GM19238 (cell line): Measurements from ENCODE around the gene OASL.
A peak's percentile ranks its signal among the peaks of the same experiment; 100 is the strongest.
"Not testable (repeated sequence)": the region's sequence is repeated elsewhere in the genome, so short reads cannot be mapped to it uniquely, and the experiment has no call there.

Experiments
- DNase-seq: peaks from one replicate; pipeline ENCODE4 v3.0.0; 2011; ENCODE audit warnings: low spot score; ENCODE audit not compliant: insufficient read length

The OASL gene, protein sequence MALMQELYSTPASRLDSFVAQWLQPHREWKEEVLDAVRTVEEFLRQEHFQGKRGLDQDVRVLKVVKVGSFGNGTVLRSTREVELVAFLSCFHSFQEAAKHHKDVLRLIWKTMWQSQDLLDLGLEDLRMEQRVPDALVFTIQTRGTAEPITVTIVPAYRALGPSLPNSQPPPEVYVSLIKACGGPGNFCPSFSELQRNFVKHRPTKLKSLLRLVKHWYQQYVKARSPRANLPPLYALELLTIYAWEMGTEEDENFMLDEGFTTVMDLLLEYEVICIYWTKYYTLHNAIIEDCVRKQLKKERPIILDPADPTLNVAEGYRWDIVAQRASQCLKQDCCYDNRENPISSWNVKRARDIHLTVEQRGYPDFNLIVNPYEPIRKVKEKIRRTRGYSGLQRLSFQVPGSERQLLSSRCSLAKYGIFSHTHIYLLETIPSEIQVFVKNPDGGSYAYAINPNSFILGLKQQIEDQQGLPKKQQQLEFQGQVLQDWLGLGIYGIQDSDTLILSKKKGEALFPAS

DNA sequence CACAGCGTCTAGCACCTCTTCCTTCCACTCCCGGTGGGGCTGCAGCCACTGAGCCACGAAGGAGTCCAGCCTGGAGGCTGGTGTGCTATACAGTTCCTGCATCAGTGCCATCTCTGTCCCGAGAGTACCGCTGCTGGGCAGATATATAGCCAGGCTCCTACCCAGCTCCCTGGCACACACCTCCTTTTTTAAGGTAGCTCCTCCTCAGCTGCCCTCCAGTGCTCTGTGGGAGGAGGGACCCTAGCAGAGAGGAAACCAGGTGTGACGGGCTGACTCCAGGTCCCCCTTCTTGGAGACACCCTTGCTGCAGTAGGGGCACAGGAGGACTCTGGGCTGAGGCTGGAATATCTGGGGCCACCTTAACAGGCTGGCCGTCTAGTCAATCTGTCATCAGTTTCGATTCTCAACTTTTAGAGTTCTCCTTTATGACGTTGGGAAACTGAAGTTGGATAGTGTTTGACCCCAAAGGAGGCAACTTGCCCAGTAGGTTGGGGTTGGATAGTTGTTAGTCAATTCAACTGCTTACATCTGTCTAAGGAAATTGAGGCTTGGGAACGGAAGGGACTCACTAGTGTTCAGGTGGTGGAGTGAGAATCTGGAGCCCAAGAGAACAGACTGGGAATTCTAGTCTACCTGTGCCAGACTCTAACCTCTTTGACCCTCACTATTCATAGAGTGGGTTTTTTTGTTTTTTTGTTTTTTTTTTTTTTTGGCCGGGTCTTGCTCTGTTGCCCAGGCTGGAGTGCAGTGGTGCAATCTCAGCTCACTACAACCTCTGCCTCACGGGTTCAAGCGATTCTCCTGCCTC is at the start of gene OASL:
Gene OASL, minus strand, starts transcription at position 386 of the 808 bp plus-strand sequence. Its CDS starts 275 bp downstream, at position 111.
- DNase-seq = peak; percentile 59

DNA sequence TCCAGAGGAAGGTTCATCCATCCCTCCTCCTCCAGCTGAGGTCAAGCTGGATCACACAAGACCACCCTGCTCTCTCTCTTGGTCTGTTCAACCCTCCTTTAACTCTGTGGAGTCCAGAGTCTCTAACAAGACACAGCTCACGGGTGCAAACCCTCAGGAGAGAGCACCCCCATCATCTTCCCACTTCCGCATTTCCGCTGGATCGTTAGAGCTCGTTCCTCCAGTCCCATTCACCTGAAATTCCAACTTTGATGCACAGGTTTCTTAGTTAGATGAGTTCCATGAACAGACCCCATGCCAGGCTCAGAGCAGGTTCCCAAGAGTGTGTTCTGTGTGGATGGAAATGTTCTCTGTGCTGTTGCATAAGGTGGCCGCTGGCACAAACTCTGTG is 49.1 kb upstream of the OASL start:
- DNase-seq = no peak

DNA sequence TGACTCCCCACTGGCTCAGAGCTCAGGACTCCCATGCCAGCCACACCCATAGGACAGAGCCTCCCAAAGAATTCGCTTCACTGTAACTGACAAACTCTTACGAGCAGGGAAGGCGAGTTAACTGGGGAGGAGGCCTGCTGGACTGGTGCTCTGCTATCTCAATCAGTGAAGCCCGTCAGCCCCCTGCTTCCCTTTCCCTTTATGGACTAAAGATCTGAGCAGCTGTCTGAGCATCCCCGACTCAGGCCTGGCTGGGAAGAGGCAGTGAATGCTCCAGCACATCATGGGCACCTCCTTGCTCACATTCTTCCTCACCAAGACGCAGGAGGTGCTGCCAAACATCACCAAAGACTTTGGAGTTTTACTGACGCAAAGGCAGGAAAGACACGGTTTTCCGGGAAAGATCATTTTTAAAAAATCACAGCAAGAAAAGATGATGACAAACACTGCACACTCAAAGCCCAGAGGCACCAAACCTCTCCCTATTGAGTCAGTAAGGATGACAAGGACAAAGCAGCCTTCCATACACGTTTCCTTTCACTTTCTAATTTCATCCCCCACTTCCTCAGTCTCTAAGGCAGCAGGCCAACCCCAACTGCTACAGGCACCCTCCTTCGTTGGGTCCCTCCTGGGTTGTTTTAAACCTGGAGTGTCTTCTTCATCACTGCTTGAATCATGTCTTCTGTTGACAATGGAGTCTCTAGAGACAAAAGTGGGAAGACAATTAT is 48.6 kb upstream of the OASL start:
- no peak for DNase-seq

DNA sequence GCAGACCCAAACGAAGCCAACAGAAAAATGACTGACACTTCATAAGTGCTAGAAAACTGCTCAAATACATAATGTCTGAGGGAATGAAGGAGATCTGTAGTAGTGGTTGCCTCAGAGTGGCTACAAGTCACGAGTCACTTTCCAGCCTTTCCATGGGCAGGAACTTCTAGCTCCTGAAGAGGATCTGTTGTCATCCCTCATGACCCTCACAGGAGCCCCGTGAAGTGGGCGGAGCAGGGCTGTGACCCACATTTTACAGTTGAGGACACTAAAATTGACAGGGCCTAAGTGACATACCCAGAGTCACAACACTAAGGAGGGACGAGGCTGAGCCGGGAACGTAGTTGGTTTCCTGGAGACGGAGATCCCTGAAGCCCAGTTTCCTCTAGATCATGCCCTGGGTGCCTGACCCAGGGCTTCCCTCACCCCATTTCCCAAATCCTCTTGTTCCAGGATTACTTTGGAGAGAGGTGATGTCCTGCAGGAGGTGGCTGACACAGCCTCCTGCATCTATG is 47.8 kb upstream of the OASL start:
- DNase-seq = no peak

DNA sequence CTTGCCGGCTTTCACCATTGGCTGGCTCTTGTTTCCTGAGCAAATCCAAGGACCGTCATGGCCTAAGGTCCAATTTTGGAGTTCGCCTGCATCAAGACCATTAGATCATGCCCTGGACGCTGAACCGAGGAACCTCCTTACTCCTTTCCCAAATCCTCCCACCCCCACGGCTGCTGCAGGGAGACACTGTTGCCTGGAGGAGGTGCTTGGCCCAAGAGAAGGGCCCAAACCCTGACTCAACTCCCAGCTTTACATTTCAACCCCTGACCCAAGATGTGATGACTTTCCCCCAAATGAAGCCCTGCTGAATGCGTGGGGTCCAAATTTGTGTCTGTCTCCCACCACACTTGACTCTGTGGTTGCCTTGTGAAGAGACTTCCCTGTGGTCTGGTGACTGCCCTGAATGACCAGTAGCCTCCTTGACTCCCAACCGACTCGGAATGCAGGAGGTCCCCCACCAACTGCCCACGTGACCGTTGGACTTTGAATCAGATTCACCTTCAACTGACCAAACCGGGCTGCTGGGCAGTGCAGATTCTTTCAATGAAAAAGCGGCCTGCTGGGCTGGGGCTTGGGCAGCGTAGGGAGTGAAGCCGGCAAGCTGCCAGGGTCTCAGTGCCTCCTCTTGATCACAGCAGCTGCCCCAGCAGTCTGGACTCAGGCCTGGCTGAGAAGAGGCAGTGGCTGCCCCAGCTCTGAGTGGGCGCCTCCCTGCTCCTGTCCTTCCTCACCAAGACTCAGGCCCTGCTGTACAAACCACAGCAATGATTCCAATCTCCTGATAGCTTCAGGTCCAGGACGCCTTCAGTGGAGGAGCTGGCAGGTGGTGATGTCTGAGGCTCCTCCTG is 46.7 kb upstream of the OASL start:
- no peak for DNase-seq

DNA sequence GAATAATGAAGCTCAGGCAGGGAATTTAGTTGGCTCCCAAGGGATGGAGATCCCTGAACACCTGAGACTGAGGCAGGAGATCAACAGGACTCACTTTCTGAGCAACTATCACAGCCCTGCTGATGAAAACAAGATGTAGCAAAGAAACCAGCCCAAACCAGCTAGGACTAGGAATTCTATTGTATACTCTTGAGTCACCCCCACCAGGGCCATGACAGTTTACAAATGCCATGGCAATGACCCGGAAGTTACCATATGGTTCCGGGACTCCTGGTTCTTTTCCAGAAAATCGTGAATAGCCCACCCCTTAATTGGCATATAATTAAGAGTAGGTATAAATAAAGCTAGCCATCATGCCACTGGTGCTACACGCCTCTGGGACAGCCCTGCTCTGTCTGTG is 46.0 kb upstream of the OASL start:
- DNase-seq = no peak

DNA sequence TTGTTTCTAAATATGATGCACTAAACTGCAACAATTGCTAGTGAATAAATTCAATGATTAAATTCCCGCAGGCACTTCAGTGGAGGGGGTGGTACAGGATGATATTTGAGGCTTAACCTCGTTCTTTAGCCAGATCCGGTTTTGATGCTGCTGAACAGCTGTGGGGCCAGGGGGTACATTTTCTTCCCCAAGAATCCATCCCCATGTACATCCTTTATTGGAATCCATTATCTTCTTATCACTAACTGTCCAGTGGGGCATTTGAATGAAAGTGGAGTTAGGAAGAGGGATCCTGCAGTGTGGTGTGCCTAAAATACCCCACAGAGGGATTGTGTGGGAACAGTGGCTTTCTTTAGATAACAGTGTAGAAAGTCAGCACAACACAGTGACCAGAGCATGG is 45.2 kb upstream of the OASL start:
- DNase-seq = no peak

DNA sequence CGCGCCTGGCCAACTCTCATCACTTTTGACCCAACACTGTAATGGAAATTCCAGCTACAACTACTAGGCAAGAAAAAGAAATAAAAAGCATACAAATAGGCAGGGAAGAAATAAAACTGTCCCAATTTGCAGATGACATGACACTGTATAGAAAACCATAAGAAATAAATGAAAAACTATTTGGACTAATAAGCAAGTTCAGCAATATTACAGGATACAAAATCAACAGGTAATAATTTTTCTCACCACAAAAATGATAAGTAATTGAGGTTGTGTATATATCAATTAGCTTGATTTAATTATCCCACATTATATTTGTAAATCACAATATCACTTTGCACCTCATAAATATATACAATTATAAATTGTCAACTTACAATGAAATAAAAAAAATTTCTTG is 41.9 kb upstream of the OASL start:
- DNase-seq = no peak

DNA sequence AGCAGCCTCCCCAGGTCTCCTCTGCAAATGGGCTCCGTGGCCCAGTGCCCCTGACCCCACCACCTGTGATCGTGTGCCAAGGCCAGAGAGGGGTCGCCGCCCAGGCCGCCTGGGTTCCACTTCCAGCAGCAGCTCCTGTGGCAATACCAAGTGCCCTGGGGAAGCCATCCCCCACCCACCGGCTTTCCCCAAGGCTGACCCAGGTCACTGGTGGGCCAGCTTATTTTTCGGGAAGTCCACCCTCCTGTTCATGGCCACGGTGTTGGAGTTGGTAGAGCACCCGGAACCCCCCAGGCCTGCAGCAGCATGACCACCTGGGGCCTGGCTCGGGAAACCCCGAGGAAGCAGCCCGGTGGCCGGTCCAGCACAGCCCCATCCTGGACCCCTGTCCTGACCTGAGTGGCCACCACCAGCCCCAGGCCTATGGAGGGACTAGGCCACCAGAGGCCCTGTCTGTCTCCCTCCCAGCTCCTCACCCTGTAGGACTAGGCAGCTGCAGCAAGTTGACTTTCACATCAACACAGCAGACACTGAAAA is 40.8 kb upstream of the OASL start:
- no peak for DNase-seq

DNA sequence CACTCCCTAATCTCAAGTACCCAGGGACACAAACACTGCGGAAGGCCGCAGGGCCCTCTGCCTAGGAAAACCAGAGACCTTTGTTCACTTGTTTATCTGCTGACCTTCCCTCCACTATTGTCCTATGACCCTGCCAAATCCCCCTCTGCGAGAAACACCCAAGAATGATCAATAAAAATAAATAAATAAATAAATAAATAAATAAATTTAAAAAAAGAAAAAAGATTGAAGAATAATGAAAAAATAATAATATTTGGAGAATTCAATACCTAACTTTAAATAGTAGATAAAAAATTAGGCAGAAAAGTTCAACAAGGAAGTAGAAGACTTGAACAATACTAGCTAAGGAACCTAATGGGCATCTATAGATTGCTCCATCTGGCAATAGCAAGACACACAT is 38.4 kb upstream of the OASL start:
- DNase-seq = not testable (repeated sequence)

DNA sequence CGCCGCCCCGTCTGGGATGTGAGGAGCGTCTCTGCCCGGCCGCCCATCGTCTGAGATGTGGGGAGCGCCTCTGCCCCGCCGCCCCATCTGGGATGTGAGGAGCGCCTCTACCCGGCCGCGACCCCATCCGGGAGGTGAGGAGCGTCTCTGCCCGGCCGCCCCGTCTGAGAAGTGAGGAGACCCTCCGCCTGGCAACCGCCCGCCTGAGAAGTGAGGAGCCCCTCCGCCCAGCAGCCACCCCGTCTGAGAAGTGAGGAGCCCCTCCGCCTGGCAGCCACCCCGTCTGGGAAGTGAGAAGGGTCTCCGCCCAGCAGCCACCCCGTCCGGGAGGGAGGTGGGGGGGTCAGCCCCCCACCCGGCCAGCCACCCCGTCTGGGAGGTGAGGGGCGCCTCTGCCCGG is 36.9 kb upstream of the OASL start:
- not testable (repeated sequence) for DNase-seq

DNA sequence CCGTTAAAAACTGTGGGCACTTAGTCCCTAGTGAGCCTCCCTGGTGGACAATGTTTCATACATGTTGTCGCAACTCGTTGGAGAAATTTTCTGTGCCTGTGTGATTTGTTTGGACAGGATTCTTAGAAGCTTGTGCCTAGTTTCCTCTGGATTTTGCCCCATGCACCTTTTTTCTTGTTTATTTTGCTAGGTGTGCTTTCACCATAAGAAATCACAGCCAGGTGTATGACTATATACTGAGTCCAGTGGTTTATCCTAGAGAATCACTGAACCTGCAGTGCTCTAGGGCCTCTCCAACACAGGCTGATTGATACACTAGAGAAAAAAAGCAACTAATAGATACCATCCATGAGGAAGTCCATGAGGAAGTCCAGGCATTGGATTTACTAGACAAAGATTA is 33.1 kb upstream of the OASL start:
- DNase-seq = no peak

DNA sequence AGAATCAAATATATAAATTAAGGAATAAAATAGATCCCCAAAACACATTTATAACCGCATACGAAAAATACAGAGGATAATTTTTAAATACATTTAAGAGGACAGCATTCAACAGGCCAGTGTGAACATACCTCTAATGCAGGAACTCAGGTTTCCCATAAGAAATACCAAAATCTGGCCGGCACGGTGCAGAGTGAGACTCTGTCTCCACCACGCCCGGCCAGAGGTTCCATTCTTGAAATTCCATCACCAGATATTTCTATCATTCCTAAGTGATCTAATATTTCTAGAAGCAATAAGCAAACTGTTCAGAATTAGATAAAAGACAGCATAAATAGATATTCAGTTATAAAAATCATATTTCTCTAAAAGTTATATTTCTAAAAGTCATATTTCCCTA is 30.2 kb upstream of the OASL start:
- no peak for DNase-seq

DNA sequence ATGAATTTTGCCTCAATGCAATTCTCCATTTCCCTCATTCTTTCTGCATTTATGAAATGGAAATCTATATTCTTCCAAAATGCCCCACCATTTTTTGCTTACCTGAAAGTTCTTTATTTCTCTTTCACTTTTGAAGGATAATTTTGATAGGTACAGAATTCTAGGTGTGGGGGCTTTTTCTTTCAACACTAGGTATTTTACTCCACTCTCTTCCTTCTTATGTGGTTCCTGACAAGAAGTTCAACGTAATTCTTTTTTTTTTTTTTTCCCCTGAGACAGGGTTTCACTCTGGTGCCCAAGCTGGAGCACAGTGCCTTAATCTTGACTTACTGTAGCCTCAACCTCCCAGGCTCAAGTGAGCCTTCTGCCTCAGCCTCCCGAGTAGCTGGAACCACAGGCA is 26.3 kb upstream of the OASL start:
- DNase-seq = no peak

DNA sequence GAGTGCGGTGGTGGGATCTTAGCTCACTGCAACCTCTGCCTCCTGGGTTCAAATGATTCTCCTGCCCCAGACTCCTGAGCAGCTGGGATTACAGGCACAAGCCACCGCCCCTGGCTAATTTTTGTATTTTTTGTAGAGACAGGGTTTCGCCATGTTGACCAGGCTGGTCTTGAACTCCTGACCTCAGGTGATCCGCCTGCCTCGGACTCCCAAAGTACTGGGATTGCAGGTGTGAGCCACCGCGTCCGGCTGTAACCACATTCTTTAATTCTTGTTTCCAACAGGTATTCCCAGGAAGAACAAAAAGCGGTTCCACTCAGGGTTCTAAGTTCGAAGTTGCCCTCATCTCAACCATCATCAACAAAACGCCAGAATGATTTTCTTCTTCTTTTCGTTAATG is 25.5 kb upstream of the OASL start:
- DNase-seq = not testable (repeated sequence)

DNA sequence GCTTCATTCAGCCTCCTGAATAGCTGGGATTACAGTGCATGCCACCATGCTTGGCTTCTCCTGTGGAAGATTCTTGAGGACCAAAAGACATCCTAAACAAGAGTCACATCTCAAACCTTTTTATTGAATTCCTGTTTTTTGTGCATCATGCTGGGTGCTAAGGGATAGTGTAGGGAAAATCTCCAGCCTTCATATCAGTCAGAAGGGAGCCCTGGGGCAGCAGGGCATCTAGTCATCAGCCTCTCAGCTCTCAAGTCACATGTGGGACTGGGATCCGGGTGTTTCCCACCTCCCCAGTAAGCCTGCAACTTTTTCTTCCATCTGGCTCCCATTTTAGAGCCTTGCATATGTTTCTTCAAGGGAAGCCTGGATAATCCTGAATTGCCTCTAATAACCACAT is 25.1 kb upstream of the OASL start:
- DNase-seq = no peak

DNA sequence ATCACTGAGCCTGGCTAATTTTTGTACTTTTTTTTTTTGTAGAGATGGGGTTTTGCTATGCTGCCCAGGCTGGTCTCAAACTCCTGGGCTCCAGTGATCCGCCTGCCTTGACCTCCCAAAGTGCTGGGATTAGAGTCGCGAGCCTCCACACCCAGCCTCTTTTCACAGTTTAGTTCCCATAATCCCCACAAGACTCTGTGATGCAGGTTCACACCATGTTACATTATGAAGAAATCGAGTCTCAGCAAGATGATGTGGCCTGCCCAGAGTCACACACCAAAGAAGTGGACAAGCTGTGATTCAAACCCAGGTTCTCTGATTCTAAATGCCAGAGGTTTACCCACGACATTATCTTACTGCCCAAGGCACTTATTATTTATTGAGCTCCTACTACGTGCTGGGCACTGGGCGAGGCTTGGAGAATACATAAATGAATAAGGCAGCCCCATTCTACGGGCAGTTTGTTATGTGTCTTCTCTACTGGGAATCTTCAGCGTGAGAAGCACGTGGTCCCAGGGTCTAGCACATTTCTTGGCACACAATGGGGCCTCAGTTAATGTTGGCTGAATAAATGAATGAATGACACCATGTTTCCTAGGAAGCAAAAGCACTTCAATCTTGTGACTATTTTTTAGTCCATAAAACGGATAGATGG is 23.5 kb upstream of the OASL start:
- DNase-seq = no peak

DNA sequence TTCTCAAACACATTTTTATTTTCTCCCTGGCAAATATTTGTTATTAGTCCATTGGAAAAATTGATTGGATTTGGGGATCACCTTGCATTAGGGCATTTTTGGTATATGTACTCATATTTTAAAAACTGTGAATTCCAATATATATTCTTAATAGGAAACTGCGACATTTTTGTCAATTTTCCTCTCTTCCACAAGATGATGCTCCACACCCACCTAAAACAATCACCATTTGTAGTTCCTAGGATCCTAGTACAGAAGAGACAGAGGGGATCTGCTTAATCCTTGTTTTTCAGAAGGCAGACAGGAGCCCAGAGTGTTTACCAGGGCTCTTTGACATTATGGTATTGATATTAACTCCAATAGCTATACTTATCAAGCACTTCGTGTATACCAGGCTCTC is 22.8 kb upstream of the OASL start:
- no peak for DNase-seq

DNA sequence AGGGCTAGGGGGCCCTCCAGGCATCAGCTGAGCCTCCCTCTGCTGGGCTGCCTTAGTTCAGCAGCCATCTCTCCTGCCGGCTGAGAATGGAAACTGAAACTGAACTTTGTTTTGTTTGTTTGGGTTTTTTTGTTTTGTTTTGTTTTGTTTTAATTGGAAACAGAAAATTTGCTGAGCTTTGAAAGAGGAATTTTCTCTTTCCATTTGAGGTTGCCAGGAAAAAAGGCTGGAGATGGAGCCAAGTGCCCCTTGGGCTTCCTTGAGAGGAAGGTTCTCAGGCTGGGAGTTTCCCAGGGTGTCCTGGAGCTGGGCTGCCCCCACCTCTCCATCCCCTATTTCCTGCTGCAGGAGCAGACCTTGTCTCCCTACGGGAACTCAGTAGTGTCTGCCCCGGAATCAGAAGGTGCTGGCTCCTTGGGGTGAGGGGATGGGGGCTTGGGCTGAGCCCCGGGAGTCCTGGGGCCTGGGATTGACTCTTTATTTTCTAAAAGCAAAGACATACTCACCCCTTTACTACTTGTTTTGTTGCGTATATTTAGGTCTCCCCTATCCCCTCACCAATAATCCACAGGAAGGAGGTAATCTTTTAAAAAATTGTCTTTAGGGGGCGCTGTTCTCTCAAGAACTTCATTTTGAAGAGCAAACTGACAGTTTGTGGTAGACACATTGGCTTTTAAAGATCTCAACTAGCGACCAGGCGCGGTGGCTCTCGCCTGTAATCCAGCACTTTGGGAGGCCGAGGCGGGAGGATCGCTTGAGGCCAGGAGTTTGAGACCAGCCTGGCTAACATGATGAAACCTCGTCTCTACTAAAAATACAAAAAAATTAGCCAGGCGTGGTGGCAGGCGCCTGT is 21.3 kb upstream of the OASL start:
- peak; percentile 51 for DNase-seq
